ENCODE data around the gene PLAC8.
"Not testable (repeated sequence)": the region's sequence is repeated elsewhere in the genome, so short reads cannot be mapped to it uniquely, and the experiment has no call there.

The PLAC8 gene, protein sequence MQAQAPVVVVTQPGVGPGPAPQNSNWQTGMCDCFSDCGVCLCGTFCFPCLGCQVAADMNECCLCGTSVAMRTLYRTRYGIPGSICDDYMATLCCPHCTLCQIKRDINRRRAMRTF

DNA sequence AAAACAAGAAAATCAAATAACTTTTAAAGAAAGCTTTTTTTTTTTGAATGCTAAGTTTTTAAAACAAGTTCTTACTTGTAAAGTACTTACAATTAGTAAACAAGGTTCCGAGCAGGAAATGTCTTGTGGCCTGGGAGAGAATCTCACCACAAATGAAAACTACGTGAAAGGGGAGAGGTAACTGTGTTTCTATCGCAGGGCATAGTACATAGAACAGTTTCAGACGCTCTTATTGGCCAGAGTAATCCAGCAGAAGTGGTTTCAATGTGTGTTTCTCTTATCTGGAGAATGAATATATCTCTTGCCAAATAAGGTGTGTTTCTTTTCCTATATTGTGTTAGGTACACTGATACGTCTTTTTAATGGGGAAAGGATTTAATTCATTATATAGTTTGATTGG, at the start of gene PLAC8:
TSS of gene PLAC8 (minus strand) at position 154 of the 400 bp plus-strand sequence. CDS start 6,808 bp downstream, outside the sequence.
- TF ChIP-seq GATA1 (IDR thresholded peaks at IDR 0.05; ENCODE audit: low read depth, low read length), result no peak
- TF ChIP-seq POLR2A (IDR thresholded peaks at IDR 0.05; ENCODE audit: low read length), result no peak
- no peak for DNase-seq

DNA sequence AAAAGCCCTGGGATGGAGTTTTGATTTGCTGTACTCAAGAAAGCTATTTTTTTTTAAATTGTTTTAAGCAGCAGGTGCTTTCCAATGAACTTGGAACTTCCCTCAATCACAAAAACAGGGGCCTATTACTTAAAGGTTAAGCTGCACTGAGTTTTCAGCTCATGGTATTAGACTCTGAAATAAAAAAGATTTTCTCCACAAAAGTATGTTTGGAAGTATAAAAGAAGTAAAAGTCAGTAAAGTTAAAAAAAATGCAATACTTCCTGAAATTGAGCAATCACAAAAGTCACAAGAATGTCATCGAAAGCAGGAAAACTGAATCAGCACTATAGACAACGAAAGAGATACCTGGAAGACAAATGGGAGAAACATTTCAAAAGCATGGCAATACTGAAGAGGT, 38.9 kb upstream of the PLAC8 start:
- DNase-seq, result no peak

DNA sequence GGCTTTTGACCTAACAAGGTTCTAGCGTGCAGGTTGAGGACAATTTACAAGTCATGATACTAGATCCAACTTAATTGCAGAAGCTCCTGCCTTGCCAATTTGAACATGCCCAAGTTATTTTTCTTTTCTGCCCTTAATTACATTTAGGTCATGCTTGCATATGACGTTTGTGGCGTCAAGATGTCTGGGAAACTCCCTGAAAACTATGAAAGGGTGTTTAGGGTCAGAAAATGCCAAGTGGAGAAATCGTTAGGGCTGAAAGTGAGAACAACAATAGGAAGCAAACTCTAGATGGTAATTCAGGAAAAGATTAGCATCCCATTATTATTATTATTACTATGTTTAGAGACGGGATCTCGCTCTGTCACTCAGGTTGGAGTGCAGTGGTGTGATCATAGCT, 38.2 kb upstream of the PLAC8 start:
- no peak for DNase-seq
- TF ChIP-seq POLR2A (IDR thresholded peaks at IDR 0.05; ENCODE audit: low read length) (no peak), GATA1 (IDR thresholded peaks at IDR 0.05; ENCODE audit: low read depth, low read length) (no peak)

More for the DNA sequence above, 38.9 kb upstream of the PLAC8 start:
- no peak for TF ChIP-seq GATA1 (IDR thresholded peaks at IDR 0.05; ENCODE audit: low read depth, low read length)
- no peak for TF ChIP-seq POLR2A (IDR thresholded peaks at IDR 0.05; ENCODE audit: low read length)

DNA sequence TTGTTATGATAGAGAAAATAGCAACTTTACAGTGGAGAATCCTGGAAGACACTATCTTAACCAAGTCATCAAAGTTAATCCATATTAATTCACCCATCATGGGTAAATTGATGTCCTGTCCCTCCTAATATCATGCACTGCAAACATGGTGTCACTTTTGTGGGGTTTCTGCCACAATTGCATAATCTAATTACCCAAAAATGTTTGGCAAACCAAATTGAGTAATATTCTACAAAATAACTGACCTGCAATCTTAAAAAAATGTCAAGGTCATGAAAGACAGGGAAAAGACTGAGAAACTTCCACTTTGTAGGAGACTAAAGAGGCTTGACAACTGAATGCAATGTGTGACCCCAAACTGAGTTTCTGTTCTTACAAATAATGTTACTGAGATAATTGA, 37.1 kb upstream of the PLAC8 start:
- no peak for DNase-seq
- TF ChIP-seq POLR2A (IDR thresholded peaks at IDR 0.05; ENCODE audit: low read length) (no peak), GATA1 (IDR thresholded peaks at IDR 0.05; ENCODE audit: low read depth, low read length) (no peak)

DNA sequence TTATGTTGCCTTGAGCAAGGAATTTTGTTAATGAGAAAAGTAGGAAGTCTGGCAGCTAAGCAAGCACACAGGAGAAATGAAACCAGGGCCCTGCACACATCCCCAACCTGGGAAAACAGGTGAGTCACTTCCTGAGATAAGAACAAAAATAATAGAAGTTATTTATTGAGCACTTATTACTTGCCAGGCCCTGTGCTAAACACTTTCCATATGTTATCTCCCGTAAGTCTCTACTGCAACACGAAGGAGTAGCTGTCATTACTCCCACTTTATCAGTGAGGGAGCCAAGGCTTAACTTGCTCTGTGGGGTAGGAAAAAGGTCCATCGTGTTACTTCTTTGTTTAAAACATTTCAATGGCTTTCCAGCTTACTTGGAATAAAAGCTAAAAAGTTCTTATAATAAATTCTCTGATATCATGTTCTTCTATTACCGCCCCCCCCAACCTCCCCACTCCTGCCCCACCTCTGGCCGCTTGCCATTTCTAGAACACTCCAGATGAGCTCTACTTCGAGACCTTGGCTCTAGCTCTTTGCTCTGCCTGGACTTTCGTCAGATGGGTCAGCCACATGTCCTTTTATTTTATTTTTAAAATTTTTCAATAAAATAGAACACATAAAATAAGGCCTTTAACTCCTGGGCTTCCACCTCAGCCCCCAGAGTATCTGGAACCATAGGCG, 36.3 kb upstream of the PLAC8 start:
- TF ChIP-seq GATA1 (IDR thresholded peaks at IDR 0.05; ENCODE audit: low read depth, low read length), result no peak
- TF ChIP-seq POLR2A (IDR thresholded peaks at IDR 0.05; ENCODE audit: low read length), result no peak
- no peak for DNase-seq

DNA sequence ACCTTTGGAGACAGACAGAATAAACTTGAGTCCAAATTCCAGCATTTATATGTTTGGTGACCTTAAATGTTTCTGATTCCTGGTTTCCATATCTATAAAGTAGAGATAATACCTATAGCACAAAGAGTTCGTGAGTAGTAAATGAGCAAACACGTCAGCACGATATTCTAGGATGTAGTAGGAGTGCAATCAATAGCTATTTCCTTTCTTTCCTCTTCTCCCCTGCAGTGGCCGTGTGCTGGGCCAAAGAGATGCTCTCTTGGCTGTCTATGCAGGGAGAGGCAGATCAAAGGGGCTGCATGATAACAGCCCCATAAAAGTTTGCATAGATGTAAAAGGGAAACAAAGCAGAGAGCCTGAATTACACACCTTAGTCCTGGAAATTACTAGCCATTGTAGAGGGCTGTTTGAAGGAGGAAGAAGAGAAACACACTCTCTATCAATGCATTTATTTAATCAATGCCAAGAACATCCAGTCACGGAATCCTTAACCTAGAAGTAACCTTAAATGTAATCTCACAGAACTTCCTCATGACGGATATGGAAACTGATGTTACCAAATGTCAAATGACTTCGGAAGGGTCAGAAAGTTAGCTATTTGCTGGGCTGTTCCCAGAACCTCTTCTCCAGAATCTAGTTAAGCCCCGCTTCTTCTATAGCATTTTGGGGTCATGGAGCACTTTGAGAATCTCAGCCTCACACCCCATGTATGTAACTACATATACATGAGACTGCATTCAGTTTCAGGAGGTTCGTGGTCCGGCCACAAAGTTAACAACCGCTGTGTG, 35.5 kb upstream of the PLAC8 start:
- DNase-seq, result no peak
- no peak for TF ChIP-seq GATA1 (IDR thresholded peaks at IDR 0.05; ENCODE audit: low read depth, low read length)
- no peak for TF ChIP-seq POLR2A (IDR thresholded peaks at IDR 0.05; ENCODE audit: low read length)

DNA sequence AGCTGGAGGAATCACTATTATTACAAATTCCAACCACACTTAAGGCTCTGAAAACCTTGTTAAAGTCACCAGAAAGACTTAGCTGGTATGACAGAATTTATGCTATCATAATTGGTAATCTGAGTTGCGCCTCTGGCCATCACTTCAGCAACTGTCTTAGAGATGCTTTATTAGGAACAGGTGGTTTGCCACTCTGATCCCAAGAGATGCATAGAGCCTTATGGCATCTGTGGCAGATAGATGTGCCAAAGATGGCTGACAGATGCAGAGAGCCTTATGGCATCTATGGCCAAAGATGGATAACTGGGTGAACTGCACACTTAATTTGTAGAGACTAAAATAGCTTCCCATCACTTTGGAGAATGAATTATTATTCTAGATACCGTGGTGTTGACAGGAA, 32.3 kb upstream of the PLAC8 start:
- no peak for TF ChIP-seq POLR2A (IDR thresholded peaks at IDR 0.05; ENCODE audit: low read length)
- no peak for DNase-seq

DNA sequence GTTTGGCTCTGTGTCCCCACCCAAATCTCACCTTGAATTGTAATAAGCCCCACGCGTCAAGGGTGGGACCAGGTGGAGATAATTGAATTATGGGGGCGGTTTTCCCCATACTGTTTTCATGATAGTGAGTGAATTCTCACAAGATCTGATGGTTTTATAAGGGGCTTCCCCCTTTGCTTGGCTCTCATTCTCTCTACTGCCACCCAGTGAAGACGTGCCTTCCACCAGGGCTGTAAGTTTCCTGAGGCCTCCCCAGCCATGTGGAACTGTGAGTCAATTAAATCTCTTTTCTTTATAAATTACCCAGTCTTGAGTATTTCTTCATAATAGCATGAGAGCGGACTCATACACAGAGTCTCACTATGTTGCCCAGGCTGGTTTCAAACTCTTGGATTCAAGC, 31.2 kb upstream of the PLAC8 start:
- DNase-seq, result not testable (repeated sequence)

DNA sequence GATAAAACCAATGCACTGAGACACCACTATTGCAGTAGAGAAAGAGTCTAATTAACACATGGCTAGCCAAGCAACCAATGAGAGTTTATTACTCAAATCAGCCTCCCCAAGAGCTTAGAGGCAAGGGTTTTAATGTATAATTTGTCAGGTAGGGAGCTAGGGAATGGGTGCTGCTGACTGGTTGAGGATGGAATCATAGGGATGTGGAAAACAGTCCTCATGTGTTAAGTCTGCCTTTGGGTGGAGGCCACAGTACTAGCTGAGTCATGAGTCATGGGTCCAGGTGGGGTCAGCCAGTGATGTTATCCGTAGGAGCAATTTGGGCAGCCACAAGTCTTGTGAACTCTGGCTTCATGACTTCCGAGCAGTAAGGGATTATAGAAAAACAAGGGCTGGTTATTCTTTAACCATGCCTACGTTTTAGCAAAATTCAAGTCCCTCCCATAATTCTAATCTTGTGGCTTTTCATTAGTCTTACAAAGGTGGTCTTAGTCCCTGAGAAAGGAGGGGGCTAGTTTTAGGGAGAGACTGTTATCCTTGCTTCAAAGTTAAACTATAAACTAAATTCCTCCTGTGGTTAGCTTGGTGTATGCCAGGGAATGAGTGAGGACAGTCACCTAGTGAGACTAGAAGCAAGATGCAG, 25.1 kb upstream of the PLAC8 start:
- peak; percentile 15 to 47 for DNase-seq
- TF ChIP-seq GATA1 (IDR thresholded peaks at IDR 0.05; ENCODE audit: low read depth, low read length) (no peak), POLR2A (IDR thresholded peaks at IDR 0.05; ENCODE audit: low read length) (no peak)

DNA sequence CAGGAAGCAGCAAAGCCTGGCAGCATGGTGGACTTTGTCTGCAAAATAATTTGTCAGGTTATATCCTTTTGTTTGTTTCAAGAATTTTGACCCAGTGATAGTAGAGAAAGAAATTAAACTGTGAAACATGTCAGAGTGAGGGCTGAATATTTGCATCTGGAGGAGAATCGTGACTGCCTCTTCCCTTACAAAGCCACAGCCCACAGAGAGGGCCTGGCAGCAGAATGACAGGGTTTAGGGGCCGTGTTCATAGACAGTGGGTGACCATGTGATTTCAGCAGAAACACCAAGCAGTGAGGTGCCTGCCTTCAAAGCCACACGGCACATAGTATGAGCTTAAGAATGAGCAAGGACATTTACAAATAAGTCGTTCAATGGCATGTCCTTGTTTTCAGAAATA, 24.4 kb upstream of the PLAC8 start:
- TF ChIP-seq POLR2A (IDR thresholded peaks at IDR 0.05; ENCODE audit: low read length), result no peak
- no peak for TF ChIP-seq GATA1 (IDR thresholded peaks at IDR 0.05; ENCODE audit: low read depth, low read length)
- DNase-seq, result no peak

DNA sequence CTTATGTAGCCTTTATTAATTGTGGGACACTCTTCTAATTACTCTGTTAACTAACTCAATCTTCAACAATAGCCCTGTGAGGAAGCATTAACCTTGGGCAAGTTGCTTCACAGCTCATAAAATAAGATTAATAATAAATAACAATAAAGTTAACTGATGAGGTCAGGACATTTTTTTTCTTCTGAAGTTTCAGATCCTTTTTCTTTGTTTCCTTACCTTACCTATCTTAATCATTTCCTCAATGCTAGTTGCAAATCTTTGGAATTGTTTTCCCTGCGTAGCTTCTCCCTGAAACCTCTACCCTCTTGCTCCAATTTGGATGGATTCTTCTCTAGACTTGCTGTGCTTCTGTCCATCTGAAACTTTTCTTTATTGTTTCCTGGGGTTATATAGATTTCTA, 17.5 kb upstream of the PLAC8 start:
- DNase-seq, result no peak
- TF ChIP-seq GATA1 (IDR thresholded peaks at IDR 0.05; ENCODE audit: low read depth, low read length), result no peak
- TF ChIP-seq POLR2A (IDR thresholded peaks at IDR 0.05; ENCODE audit: low read length), result no peak

DNA sequence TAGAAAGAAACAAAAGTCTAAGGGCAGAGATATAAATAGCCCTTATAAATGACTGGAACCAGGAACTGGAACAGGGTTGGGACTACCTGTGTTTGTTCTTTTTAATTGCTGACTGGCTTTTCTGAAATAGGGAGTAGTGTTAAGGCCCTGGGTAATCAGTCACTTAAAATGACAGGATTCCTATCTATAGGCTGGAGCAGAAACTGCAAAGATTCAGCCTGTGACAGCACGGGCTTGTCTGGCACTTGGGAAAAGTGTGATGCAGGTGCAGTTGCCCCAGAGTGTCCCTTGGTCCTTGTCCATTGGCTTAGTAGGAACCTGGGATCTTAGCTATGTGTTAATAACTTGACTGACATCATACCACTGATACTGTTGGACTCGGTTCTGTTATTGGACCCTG, 14.7 kb upstream of the PLAC8 start:
- TF ChIP-seq GATA1 (IDR thresholded peaks at IDR 0.05; ENCODE audit: low read depth, low read length) (no peak), POLR2A (IDR thresholded peaks at IDR 0.05; ENCODE audit: low read length) (no peak)
- DNase-seq, result no peak

DNA sequence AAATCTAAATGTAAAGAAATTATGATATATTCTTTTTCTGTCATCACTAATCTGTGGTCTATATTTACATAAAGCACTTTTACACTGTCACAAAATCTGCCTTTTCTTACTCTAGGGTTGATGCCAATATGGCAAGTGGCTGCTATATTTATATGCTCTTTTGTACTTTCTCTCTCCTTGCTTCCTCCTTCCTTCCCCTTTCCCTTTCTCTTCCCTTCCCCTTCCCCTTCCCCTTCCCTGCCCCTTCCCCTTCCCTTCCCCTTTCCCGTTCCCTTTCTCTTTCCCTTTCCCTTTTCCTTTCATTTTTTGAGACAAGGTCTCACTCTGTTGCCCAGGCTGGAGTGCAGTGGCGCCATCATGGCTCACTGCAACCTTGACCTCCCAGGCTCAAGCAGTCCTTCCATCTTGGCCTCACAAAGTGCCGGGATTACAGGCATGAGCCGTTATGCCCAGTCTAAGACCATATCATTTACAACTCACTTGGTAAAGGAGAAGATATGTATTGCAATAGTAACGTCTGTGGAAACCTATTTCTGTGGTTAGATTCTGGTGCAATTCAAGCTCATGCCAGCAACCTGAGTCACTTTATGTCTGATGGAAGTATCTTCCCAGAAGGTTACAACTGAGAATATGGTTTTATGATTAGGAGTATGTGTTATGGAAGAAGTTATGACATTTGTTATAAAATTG, 13.9 kb upstream of the PLAC8 start:
- DNase-seq, result no peak
- TF ChIP-seq POLR2A (IDR thresholded peaks at IDR 0.05; ENCODE audit: low read length) (no peak), GATA1 (IDR thresholded peaks at IDR 0.05; ENCODE audit: low read depth, low read length) (no peak)

DNA sequence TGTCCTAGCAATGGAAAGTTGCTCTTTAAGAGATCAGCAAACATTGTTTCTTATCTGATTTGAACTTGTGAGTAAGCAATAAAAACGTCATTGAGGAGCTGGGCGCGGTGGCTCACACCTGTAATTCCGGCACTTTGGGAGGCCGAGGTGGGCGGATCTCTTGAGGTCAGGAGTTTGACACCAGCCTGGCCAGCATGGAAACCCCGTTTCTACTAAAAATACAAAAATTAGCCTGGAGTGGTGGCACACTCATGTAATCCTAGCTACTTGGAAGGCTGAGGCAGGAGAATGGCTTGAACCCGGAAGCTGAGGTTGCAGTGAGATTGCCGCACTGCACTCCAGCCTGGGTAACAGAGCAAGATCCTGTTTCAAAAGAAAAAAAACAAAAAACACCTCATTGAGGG, 11.2 kb upstream of the PLAC8 start:
- DNase-seq, result no peak
- TF ChIP-seq POLR2A (IDR thresholded peaks at IDR 0.05; ENCODE audit: low read length), result no peak
- no peak for TF ChIP-seq GATA1 (IDR thresholded peaks at IDR 0.05; ENCODE audit: low read depth, low read length)
